Neural cell (in vitro differentiated cells): ENCODE data around the gene IFI30. TPM values are rescaled to one million over a fixed set of nuclear protein-coding genes. Genes with fewer than 3 reads are reported as not detected.

Source experiments
- H2AFZ ChIP-seq: fragments of 200-600, 300-800 bp; sonication (generic), shearing (Covaris generic); 2 replicates; pipeline ENCODE4 v1.6.0; 2014; ENCODE audit warnings: low read depth, mild to moderate bottlenecking, antibody characterized with exemption, low read length, moderate library complexity
- H3F3A ChIP-seq: fragments of 200-600 bp; shearing (Covaris generic); 2 replicates; pipeline ENCODE4 v1.6.1; 2016; ENCODE audit warnings: mild to moderate bottlenecking, moderate library complexity, mixed read lengths, antibody characterized with exemption, low read length; ENCODE audit not compliant: insufficient read depth, poor library complexity, severe bottlenecking
- H3K27ac ChIP-seq: fragments of 200-600, 300-800 bp; sonication (generic), shearing (Covaris generic); 2 replicates; pipeline ENCODE4 v1.5.1; 2014; ENCODE audit warnings: mild to moderate bottlenecking, low read length, moderate library complexity
- H3K27me3 ChIP-seq: fragments of 300-800, 200-600 bp; sonication (generic), shearing (Covaris generic); 2 replicates; pipeline ENCODE4 v1.6.0; 2014; ENCODE audit warnings: mild to moderate bottlenecking, low read depth, low read length, moderate library complexity; ENCODE audit not compliant: insufficient read depth
- H3K36me3 ChIP-seq: fragments of 300-800, 200-600 bp; sonication (generic), shearing (Covaris generic); 2 replicates; pipeline ENCODE4 v1.5.1; 2014; ENCODE audit warnings: mild to moderate bottlenecking, antibody characterized with exemption, low read length, moderate library complexity; ENCODE audit not compliant: insufficient read depth
- H3K4me2 ChIP-seq: fragments of 300-800, 200-600 bp; sonication (generic), shearing (Covaris generic); 2 replicates; pipeline ENCODE4 v1.6.0; 2014; ENCODE audit warnings: mild to moderate bottlenecking, low read length
- H3K4me3 ChIP-seq: fragments of 300-800, 200-600 bp; sonication (generic), shearing (Covaris generic); 2 replicates; pipeline ENCODE4 v1.5.1; 2014; ENCODE audit warnings: mild to moderate bottlenecking, low read length, moderate library complexity
- H3K79me2 ChIP-seq: fragments of 200-600 bp; shearing (Covaris generic); replicated peaks from 2 replicates; pipeline ENCODE4 v1.6.0; 2014; ENCODE audit warnings: mild to moderate bottlenecking, low read length, moderate library complexity; ENCODE audit not compliant: insufficient read depth
- H3K9ac ChIP-seq: fragments of 300-800, 200-600 bp; sonication (generic), shearing (Covaris generic); 2 replicates; pipeline ENCODE4 v1.6.1; 2016; ENCODE audit warnings: mild to moderate bottlenecking, low read length, mixed read lengths
- H3K9me2 ChIP-seq: fragments of 200-600 bp; shearing (Covaris generic); 2 replicates; pipeline ENCODE4 v1.6.1; 2016; ENCODE audit warnings: mild to moderate bottlenecking, low read length, mixed read lengths; ENCODE audit not compliant: insufficient read depth
- H3K9me3 ChIP-seq: fragments of 200-600, 300-800 bp; sonication (generic), shearing (Covaris generic); 2 replicates; pipeline ENCODE4 v1.6.1; 2016; ENCODE audit warnings: mild to moderate bottlenecking, mixed run types, low read length, moderate library complexity, mixed read lengths
- H4K20me1 ChIP-seq: fragments of 200-600 bp; shearing (Covaris generic); 2 replicates; pipeline ENCODE4 v1.6.1; 2016; ENCODE audit warnings: mild to moderate bottlenecking, mixed run types; ENCODE audit not compliant: insufficient read depth
- CTCF ChIP-seq: fragments of 450-650 bp; IDR thresholded peaks from 2 replicates; pipeline ENCODE4 v1.5.1; 2014; ENCODE audit warnings: antibody characterized with exemption, mild to moderate bottlenecking, moderate library complexity; ENCODE audit not compliant: poor library complexity, severe bottlenecking
- EP300 ChIP-seq: fragments of 450-650 bp; conservative IDR thresholded peaks from 2 replicates; pipeline ENCODE4 v1.6.1; 2014; ENCODE audit warnings: antibody characterized with exemption, mild to moderate bottlenecking, moderate library complexity; ENCODE audit not compliant: poor library complexity, severe bottlenecking
- EZH2 ChIP-seq: fragments of 200-600, 300-800 bp; shearing (Covaris generic), sonication (generic); IDR thresholded peaks from 2 replicates; pipeline ENCODE4 v1.6.1; 2014; ENCODE audit warnings: antibody characterized with exemption, low read length, borderline replicate concordance, mild to moderate bottlenecking; ENCODE audit not compliant: insufficient read depth, poor library complexity, severe bottlenecking
- MXI1 ChIP-seq: fragments of 450-650 bp; conservative IDR thresholded peaks from 2 replicates; pipeline ENCODE4 v1.6.1; 2014; ENCODE audit warnings: antibody characterized with exemption, mild to moderate bottlenecking; ENCODE audit not compliant: poor library complexity, severe bottlenecking
- POLR2AphosphoS5 ChIP-seq: IDR thresholded peaks from 2 replicates; pipeline ENCODE4 v1.6.1; 2012
- RAD21 ChIP-seq: fragments of 450-650 bp; conservative IDR thresholded peaks from 2 replicates; pipeline ENCODE4 v1.6.1; 2014; ENCODE audit warnings: antibody characterized with exemption, mild to moderate bottlenecking, moderate library complexity
- REST ChIP-seq: IDR thresholded peaks from 2 replicates; pipeline ENCODE4 v1.6.1; 2012; ENCODE audit warnings: borderline replicate concordance
- SMC3 ChIP-seq: fragments of 450-650 bp; conservative IDR thresholded peaks from 2 replicates; pipeline ENCODE4 v1.6.1; 2014; ENCODE audit warnings: antibody characterized with exemption, mild to moderate bottlenecking, moderate library complexity; ENCODE audit not compliant: poor library complexity
- TAF1 ChIP-seq: IDR thresholded peaks from 2 replicates; pipeline ENCODE4 v1.6.1; 2012; ENCODE audit warnings: low read depth
- polyA plus RNA-seq: library from polyadenylated mRNA; depleted of rRNA; stranded (reverse); fragments of >200 nt; gene quantifications from 2 replicates; pipeline ENCODE4 v1.2.3, GENCODE V29; 2014

Gene IFI30
- polyA plus RNA-seq, 1 donor from 2014 or later, result 0.82 TPM

- H3K9ac ChIP-seq, result no peak overlapping the region
- no peaks in the 10 kb centered on the region for H4K20me1 ChIP-seq
- no peaks in the 10 kb centered on the region for H3K9me2 ChIP-seq
- no peaks in the 10 kb centered on the region for H3F3A ChIP-seq
- no peak overlapping the region for H3K4me3 ChIP-seq
- H3K36me3 ChIP-seq, result no peaks in the 10 kb centered on the region
- no peaks in the 10 kb centered on the region for H3K9me3 ChIP-seq
- H2AFZ ChIP-seq, result no peak overlapping the region
- H3K4me2 ChIP-seq, result no peak overlapping the region
- no peak overlapping the region for H3K27ac ChIP-seq
- H3K27me3 ChIP-seq, result no peaks in the 10 kb centered on the region
- TF ChIP-seq EP300 (no peak), EZH2 (no peak), TAF1 (no peak), MXI1 (no peak), POLR2AphosphoS5 (no peak), CTCF (no peak)
- H3K79me2 ChIP-seq, result no peaks in the 10 kb centered on the region
These were observed 29.3 kb upstream of the IFI30 start for GRCh38 chr19:18144361-18144760.

- Histone ChIP-seq H3K9ac (no peak overlapping the region), H3K27ac (no peak overlapping the region), H3F3A (no peaks in the 10 kb centered on the region), H4K20me1 (no peaks in the 10 kb centered on the region), H3K9me2 (no peaks in the 10 kb centered on the region), H3K79me2 (no peaks in the 10 kb centered on the region), H2AFZ (no peak overlapping the region), H3K36me3 (no peaks in the 10 kb centered on the region), H3K27me3 (no peaks in the 10 kb centered on the region), H3K4me3 (no peak overlapping the region), H3K4me2 (no peak overlapping the region), H3K9me3 (no peaks in the 10 kb centered on the region)
- TF ChIP-seq RAD21 (no peak), SMC3 (no peak), TAF1 (no peak), EZH2 (no peak), EP300 (no peak), REST (no peak), MXI1 (no peak), POLR2AphosphoS5 (no peak), CTCF (no peak)
These were observed 28.7 kb upstream of the IFI30 start for GRCh38 chr19:18144906-18145305.
